Epithelial cell of alveolus of lung (primary cell): ENCODE measurements around the gene MAPK8IP3. TPM values are rescaled to one million over a fixed set of nuclear protein-coding genes. Genes with fewer than 3 reads are reported as not detected.

ENCODE experiments used
- total RNA-seq: library from RNA; depleted of rRNA; stranded (reverse); fragments of >200 nt; gene quantifications from 2 replicates; pipeline ENCODE4 v1.2.1, GENCODE V29; 2015

Gene MAPK8IP3, protein sequence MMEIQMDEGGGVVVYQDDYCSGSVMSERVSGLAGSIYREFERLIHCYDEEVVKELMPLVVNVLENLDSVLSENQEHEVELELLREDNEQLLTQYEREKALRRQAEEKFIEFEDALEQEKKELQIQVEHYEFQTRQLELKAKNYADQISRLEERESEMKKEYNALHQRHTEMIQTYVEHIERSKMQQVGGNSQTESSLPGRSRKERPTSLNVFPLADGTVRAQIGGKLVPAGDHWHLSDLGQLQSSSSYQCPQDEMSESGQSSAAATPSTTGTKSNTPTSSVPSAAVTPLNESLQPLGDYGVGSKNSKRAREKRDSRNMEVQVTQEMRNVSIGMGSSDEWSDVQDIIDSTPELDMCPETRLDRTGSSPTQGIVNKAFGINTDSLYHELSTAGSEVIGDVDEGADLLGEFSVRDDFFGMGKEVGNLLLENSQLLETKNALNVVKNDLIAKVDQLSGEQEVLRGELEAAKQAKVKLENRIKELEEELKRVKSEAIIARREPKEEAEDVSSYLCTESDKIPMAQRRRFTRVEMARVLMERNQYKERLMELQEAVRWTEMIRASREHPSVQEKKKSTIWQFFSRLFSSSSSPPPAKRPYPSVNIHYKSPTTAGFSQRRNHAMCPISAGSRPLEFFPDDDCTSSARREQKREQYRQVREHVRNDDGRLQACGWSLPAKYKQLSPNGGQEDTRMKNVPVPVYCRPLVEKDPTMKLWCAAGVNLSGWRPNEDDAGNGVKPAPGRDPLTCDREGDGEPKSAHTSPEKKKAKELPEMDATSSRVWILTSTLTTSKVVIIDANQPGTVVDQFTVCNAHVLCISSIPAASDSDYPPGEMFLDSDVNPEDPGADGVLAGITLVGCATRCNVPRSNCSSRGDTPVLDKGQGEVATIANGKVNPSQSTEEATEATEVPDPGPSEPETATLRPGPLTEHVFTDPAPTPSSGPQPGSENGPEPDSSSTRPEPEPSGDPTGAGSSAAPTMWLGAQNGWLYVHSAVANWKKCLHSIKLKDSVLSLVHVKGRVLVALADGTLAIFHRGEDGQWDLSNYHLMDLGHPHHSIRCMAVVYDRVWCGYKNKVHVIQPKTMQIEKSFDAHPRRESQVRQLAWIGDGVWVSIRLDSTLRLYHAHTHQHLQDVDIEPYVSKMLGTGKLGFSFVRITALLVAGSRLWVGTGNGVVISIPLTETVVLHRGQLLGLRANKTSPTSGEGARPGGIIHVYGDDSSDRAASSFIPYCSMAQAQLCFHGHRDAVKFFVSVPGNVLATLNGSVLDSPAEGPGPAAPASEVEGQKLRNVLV (N-terminal part only)
- total RNA-seq: 13.8 and 63.4 TPM in 2 replicates

DNA sequence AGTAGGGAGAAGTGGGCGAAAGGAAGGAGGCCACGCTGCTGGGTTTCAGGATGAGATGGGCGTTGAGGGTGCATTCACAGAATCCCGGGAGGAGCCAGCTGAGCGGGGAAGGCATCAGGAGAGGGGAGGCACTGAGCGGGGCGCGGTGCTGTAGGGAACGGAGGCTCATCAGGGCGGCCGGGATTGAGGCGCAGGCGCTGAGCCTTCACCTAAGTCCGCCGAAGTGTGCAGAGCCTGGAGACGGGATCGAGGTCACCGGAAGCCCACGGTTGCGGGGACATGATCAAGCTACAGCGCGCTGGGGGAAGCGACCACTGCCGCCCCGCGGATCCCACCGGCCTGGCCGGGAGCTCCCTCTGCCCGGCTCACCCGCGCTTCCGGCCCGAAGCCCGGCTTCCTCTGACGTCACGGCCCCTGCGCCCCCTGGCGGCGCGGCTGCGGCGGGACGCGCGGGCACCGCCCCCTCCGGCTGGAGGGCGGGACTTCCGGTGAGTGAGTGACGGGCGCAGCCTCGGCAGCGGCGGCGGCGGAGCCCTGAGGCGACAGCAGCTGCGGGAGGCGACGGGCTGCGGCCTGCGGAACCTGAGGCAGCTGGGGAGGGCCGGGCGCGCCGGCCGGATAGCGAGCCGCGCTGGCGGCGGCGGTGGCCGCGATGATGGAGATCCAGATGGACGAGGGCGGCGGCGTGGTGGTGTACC lies at the start of gene MAPK8IP3:
MAPK8IP3 (plus strand) TSS at position 508 of the 698 bp plus-strand sequence; CDS start at position 653, 145 bp downstream.

DNA sequence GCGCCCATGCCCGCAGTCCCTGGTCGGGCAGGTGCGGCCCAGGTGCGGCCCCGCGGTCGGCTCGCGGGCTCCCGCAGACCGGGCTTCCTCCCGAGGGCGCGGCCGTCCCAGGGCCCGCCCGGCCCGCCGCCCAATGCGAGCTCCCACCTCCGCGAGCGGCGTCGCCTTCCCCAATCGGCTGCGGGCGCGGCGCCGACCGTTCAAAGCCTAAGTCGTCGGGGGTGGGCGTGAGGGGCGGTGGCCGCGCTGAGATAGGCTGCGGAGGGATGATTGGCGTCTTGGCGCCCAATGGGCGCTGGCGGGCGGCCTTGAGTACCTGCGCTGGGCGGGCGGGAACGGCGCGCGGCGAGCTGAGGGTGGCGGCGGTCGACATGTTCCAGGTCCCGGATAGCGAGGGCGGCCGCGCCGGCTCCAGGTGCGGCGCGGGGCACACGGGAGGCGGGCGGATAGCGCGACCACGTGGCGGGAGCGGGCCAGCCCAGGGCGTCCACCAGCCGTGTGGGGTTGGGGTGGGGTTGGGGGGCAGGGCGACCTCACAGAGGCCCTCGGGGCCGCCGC lies 28.0 kb upstream of the MAPK8IP3 start, which contains the start of gene JPT2:
JPT2 (plus strand) TSS at position 338 of the 558 bp plus-strand sequence; CDS start at position 372, 34 bp downstream.

DNA sequence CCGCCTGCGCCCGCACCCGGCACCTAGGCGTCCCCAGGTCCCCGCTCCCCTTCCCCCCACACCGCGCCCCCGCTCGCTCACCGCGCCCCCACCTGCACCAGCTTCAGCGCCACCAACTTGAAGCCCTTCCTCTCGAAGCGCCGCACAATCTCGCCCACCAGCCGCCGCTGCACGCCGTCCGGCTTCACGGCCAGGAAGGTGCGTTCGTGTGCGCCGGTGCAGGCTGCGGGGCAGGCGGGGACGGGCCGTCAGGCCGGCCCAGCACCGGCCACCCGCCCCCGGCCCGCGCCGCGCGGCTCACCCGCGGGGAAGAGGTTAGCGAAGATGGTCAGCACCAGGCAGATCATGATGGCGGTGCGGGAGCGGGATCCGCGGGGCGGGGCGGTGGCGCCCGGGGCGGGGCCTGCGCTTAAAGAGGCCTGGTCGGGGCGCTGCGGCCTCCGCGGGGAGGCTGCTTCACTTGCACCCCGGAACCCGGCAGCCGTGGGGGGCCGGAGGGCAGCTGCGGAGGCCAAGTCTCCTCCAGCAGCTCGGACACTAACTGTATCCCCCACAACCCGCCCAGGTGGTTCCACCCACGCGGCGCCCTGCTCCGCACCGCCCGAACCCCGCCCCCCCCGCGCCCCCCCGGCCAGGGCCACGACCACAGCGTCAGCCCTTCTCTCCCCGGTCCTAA lies 65.3 kb downstream of the MAPK8IP3 start, which contains the start of gene NME3:
NME3 (minus strand) TSS at position 356 of the 676 bp plus-strand sequence; CDS start at position 347, 9 bp downstream.

DNA sequence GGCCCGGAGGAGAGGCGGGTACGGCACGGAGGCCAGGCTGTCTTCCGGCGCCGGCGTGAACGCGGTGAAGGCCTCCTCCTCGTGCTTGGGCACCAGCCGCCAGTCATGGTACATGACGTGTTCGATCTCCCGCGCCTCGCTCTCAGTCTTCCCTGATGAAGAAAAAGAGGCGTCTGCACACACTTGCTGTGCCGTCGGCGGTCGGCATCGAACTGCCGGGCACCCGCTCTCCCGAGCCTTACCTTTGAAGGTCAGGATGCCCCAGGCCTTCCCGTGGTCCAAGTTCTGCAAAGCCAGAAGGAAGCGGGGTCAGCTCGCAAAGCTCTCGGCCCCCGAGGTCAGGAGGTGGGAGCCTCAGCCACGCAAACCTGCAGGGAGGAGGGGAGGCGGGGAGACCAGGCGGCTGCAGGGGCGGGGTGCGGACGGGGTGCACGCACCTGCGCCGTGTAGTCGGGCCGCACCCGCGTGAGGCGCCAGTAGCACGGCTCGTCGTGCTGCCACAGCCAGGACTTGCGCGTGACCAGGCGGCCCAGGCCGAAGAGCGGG lies 66.4 kb downstream of the MAPK8IP3 start, which contains the start of gene EME2:
EME2 (plus strand) TSS at position 449 of the 546 bp plus-strand sequence. CDS start 418 bp downstream, outside the sequence.

DNA sequence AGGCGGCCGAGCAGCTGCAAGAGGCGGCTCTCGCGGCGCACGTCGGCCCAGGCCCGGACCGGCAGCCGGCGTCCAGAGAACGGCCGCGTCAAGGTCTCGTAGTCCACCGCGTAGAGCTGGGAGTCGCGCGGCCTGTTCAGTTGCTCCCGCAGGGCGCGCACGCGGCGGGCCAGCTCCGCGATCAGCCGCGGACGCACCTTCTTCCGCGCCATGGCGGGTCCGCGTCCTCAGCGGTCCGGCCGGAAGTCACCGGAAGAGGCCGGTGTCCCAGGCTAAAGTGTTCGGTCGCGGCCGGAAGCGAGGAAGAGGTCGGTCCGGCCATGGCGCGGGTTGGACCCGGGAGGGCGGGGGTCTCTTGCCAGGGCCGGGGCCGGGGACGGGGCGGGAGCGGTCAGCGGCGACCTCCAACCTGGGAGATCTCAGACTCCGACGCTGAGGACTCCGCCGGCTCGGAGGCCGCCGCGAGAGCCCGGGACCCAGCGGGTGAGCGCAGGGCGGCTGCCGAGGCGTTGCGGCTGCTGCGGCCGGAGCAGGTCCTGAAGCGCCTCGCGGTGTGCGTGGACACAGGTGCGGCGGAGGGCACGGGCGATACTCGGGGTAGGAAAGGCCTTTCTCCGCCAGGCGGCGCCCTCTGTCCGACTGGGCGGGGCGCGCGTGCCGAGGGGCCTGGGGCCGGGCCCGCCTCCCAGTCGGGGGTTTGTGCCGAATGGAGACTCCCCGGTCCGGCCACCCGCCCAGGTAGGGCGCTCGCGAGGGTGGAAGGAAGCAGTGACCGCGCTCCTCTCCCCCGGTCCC lies 67.1 kb downstream of the MAPK8IP3 start, which contains the start of gene MRPS34:
MRPS34 (minus strand) TSS at position 227 of the 795 bp plus-strand sequence; CDS start at position 212, 15 bp downstream.

DNA sequence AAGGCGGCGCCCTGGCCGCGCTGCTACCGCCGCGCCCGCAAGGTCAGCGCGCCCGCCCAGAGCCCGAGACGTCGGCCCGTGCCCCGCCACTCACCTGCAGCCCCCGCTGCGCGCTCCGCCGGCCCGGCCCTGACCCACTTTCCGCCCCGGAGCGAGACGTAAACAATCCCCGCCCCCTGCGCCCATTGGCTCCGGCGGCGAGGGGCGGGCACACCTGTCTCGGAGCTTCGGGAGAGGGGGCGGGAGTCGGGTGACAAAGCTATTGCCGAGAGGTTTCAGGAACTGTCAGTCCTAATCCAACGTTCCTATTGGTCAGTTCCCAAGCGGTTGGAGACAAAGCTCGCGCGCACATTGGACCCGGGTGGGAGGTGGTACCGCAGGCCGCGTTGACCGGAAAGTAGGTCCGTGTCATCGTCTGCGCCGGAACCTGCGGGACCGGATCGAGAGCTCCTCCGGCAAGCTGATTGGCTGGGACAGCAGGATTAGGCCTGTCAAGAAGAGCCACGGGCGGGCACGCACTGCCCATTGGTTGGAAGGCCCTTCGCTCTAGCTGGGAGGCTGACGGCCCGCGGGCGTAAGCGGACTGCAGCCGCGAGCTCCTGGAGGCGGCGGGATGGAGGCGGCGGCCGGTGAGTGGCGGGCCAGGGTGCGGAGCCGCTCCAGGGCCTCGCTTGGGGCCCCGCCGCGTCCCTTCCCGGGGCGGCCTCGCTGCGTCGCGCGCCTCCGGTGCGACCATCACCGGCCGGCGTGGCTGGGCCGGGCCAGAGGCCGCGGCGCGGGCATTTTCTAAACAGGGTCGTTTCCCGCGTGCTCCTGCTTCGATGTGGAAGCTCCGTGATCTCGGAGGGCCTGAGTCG lies 76.6 kb downstream of the MAPK8IP3 start, which contains the start of the genes NUBP2 and SPSB3:
NUBP2 (plus strand) TSS at position 553 of the 857 bp plus-strand sequence; CDS start at position 614, 61 bp downstream.
SPSB3 (minus strand) TSS at position 164 of the 857 bp plus-strand sequence. CDS start 1,088 bp downstream, outside the sequence.

DNA sequence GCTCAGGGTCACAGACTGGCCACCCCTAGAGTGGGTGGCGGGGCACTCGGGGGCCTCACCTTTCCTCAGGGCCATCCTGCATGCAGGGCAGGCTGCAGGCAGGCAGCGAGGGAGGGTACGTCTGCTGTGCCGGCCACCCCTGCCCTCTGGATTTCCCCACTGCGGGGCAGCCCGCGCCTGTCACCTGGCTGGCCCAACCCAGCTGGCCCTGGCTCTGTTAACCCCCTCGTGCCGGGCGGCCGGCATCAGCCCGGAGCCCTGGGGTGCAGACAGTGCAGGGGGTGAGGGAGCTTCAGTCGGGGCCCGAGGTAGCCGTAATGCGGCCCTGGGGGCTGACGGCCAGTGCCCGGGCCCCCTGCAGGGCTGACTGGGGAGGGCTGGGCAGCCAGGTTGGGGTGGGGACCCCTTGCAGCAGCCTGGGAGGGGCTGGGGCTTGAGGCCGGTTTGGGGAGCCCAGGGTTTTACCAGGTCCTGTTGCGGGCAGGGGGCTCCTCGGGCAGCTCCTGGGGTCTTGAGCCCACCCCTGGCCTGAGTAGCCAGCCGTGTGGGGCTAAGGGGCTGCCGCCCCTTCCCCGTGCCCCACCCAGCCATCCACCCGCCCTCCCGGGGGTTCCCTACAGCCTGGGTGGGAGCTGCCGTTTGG lies 87.7 kb downstream of the MAPK8IP3 start, which contains the start of gene IGFALS:
IGFALS (minus strand) TSS at position 128 of the 643 bp plus-strand sequence; CDS start at position 75, 53 bp downstream.

Other genes starting within 250 kb of the MAPK8IP3 start
- gene CLCN7, start 231.2 kb upstream of the MAPK8IP3 start, total RNA-seq: 36.4 and 41.1 TPM in 2 replicates
- not detected in 2 replicates for gene PTX4, start 217.3 kb upstream of the MAPK8IP3 start, total RNA-seq
- gene TELO2, start 212.8 kb upstream of the MAPK8IP3 start, total RNA-seq: 15.0 and 31.0 TPM in 2 replicates
- 15.6 and 18.5 TPM in 2 replicates for gene TMEM204, start 172.5 kb upstream of the MAPK8IP3 start, total RNA-seq
- gene IFT140, start 94.1 kb upstream of the MAPK8IP3 start, total RNA-seq: 10.2 and 18.0 TPM in 2 replicates
- 5.6 and 11.0 TPM in 2 replicates for gene CRAMP1, start 93.8 kb upstream of the MAPK8IP3 start, total RNA-seq
- 30.2 and 49.1 TPM in 2 replicates for gene JPT2, start 27.9 kb upstream of the MAPK8IP3 start, total RNA-seq
- gene NME3, start 65.3 kb downstream of the MAPK8IP3 start, total RNA-seq: 70.7 and 98.0 TPM in 2 replicates
- gene EME2, start 66.6 kb downstream of the MAPK8IP3 start, total RNA-seq: 3.2 and 8.9 TPM in 2 replicates
- gene MRPS34, start 66.9 kb downstream of the MAPK8IP3 start, total RNA-seq: 96.9 and 118 TPM in 2 replicates
- 25.3 and 62.7 TPM in 2 replicates for gene SPSB3, start 76.4 kb downstream of the MAPK8IP3 start, total RNA-seq
- 112 and 137 TPM in 2 replicates for gene NUBP2, start 76.8 kb downstream of the MAPK8IP3 start, total RNA-seq
- gene IGFALS, start 87.5 kb downstream of the MAPK8IP3 start, total RNA-seq: not detected in 2 replicates
- gene HAGH, start 120.6 kb downstream of the MAPK8IP3 start, total RNA-seq: 13.3 and 24.7 TPM in 2 replicates
- 22.0 and 61.2 TPM in 2 replicates for gene FAHD1, start 121.0 kb downstream of the MAPK8IP3 start, total RNA-seq
- gene MEIOB, start 166.0 kb downstream of the MAPK8IP3 start, total RNA-seq: 0.08 TPM in 1 of 2 replicates, not detected in the other
- gene HS3ST6, start 212.2 kb downstream of the MAPK8IP3 start, total RNA-seq: not detected in 2 replicates
- 7.4 and 10.2 TPM in 2 replicates for gene MSRB1, start 237.0 kb downstream of the MAPK8IP3 start, total RNA-seq
- gene RPL3L, start 248.5 kb downstream of the MAPK8IP3 start, total RNA-seq: not detected in 2 replicates